GM12891 (cell line): Measurements from ENCODE around the gene RPL27.
A peak's percentile ranks its signal among the peaks of the same experiment; 100 is the strongest.

ENCODE experiments used
- DNase-seq: peaks from one replicate; pipeline ENCODE4 v3.0.0; 2011; ENCODE audit warnings: low spot score; ENCODE audit not compliant: insufficient read length
- FAIRE-seq: peaks from 2 replicates; lab custom pipeline; 2011; peaks lifted over from hg19 to GRCh38; lab: Jason Lieb, UNC
- PAX5 ChIP-seq: IDR thresholded peaks from 2 replicates; pipeline ENCODE4 v1.6.1; 2011; ENCODE audit warnings: low read length, moderate library complexity, mild to moderate bottlenecking; ENCODE audit not compliant: insufficient read depth, severe bottlenecking
- POLR2A ChIP-seq: IDR thresholded peaks from 2 replicates; pipeline ENCODE4 v1.6.1; 2011; ENCODE audit warnings: low read depth, low read length, control low read depth
- POLR2AphosphoS5 ChIP-seq: IDR thresholded peaks from 2 replicates; pipeline ENCODE4 v1.6.1; 2011; ENCODE audit warnings: low read depth, low read length, control low read depth
- POU2F2 ChIP-seq: IDR thresholded peaks from 2 replicates; pipeline ENCODE4 v1.6.1; 2011; ENCODE audit warnings: low read depth, mild to moderate bottlenecking, control low read depth, low read length, moderate library complexity
- SPI1 ChIP-seq: IDR thresholded peaks from 2 replicates; pipeline ENCODE4 v1.6.1; 2011; ENCODE audit warnings: low read depth, low read length, control low read depth
- TAF1 ChIP-seq: IDR thresholded peaks from 2 replicates; pipeline ENCODE4 v1.6.1; 2011; ENCODE audit warnings: low read depth, low read length, control low read depth

RPL27 gene

DNA sequence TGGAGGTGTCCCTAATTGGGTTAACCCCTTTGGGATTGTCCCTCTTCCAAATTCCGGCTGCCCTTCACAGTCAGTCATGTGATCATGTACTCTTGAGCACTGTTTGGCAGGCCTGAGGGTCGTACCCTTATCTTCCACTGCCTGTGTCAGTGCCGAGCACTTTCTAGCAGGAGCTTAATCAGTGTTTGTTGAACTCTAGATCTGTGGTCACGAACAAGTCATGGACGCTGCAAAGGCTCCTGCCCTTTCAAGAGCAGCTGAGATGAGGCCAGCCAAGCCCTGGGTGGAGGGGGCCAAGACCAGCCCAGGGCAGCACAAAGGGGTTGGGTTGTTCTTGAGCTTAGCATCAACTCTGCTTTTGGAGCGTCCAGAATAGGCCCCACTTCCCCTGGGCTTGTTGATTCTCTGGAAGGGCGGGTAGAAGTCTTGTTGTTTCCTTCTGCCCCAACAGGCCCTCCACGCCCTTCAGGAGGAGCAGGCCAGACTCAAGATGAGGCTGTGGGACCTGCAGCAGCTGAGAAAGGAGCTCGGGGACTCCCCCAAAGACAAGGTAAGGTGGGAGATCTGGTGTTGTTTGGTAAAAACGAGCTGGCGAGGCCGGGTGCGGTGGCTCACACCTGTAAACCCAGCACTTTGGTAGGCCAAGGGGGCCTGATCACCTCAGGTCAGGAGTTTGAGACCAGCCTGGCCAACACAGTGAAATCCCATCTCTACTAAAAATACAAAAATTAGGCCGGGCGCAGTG lies 13.7 kb downstream of the RPL27 start:
- FAIRE-seq (no peak), DNase-seq (no peak)
- TF ChIP-seq POU2F2 (no peak), POLR2A (no peak), TAF1 (no peak), SPI1 (no peak), PAX5 (no peak), POLR2AphosphoS5 (no peak)

- no peak for FAIRE-seq
- no peak for TF ChIP-seq POLR2AphosphoS5
- no peak for TF ChIP-seq POU2F2
- TF ChIP-seq TAF1: no peak
- TF ChIP-seq POLR2A: no peak
- no peak for DNase-seq
Measured at GRCh38 chr17:43013296-43013695, 15.1 kb downstream of the RPL27 start.

- no peak for TF ChIP-seq POLR2A
- FAIRE-seq (no peak), DNase-seq (no peak)
Measured at GRCh38 chr17:43014020-43014648, 15.9 kb downstream of the RPL27 start.

GRCh38 chr17:43014649-43015542 lies 16.7 kb downstream of the RPL27 start:
- DNase-seq (no peak), FAIRE-seq (no peak)
- TF ChIP-seq PAX5 (no peak), SPI1 (no peak), POLR2A (no peak; the same call in 1 of the 2 replicates), TAF1 (no peak), POU2F2 (no peak), POLR2AphosphoS5 (no peak)

DNA sequence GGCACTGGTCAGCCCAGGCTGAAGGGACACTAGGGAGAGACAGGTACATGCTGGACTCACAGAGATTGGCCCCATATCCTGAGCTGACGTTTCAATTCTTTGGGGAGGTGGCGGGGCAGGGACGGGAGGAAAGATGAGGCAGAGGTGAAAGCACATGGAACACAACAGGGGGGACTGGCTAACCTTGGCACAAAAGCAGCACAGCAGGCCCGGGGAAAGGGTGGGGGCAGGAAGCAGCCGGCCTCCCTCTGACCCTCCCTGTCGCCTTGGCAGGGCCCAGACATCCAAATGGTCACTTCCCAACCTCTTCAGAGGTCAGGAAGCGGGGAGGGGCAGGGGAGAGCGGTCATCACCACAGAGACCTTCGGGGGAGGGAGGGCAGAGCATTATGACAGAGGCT lies 17.4 kb downstream of the RPL27 start:
- no peak; the same call in 1 of the 2 replicates for TF ChIP-seq POLR2A
- TF ChIP-seq POLR2AphosphoS5: no peak
- no peak for TF ChIP-seq TAF1
- TF ChIP-seq SPI1: no peak
- TF ChIP-seq POU2F2: no peak
- no peak for TF ChIP-seq PAX5
- FAIRE-seq: no peak
- DNase-seq: no peak

- TF ChIP-seq POLR2AphosphoS5 (peak; percentile 38), POLR2A (no peak)
- DNase-seq: no peak
- no peak for FAIRE-seq
Measured at GRCh38 chr17:43016216-43016615, 18.0 kb downstream of the RPL27 start.

- peak; percentile 8; the same call in 1 of the 2 replicates for TF ChIP-seq POLR2AphosphoS5
- TF ChIP-seq POLR2A: no peak
- TF ChIP-seq POU2F2: 0 out of 2 replicates have a peak, but pooled peaks have one; percentile 29
- DNase-seq (no peak), FAIRE-seq (peak; percentile 83)
Measured at GRCh38 chr17:43018008-43018853, 20.0 kb downstream of the RPL27 start.

- DNase-seq: no peak
- no peak for TF ChIP-seq POLR2AphosphoS5
- no peak for TF ChIP-seq POU2F2
- no peak for TF ChIP-seq PAX5
- TF ChIP-seq TAF1: no peak
- TF ChIP-seq POLR2A: no peak
- TF ChIP-seq SPI1: no peak
- FAIRE-seq: no peak
Measured at GRCh38 chr17:43018932-43019331, 20.7 kb downstream of the RPL27 start.

DNA sequence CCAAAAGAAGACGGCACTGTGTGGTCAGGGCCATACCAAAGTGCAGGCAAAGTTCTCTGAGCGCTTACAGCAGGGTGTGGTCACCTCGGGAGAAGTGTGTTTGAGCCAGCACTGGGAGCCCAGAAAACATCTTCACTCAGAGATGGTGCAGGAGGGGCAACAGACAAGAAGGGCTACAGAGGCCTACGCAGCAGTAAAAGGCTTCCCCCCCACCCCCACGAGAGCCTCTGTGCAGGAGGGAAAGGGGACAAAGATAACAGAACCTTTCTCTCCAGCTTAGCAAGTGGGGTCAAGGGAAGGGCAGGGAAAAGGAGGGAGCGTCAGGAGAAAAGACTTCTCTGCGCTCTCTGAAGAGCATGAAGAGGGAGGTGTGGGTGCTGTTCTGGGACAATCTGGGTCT lies 21.2 kb downstream of the RPL27 start:
- FAIRE-seq: no peak
- no peak for DNase-seq
- TF ChIP-seq POU2F2: no peak
- TF ChIP-seq POLR2AphosphoS5: no peak
- TF ChIP-seq TAF1: no peak
- no peak for TF ChIP-seq PAX5
- no peak for TF ChIP-seq POLR2A
- TF ChIP-seq SPI1: no peak

GRCh38 chr17:43020030-43020621 lies 21.9 kb downstream of the RPL27 start:
- FAIRE-seq (no peak), DNase-seq (no peak)
- TF ChIP-seq SPI1: no peak
- TF ChIP-seq POU2F2: no peak
